GM12878 (cell line): ENCODE data around the gene CALHM4. TPM values are rescaled to one million over a fixed set of nuclear protein-coding genes. Genes with fewer than 3 reads are reported as not detected.

Experiments used
- ATAC-seq: fragments of 200-7000 bp; cut with Tn5 transposase; 3 replicates; pipeline ENCODE4 v1.9.1; 2020; ENCODE audit warnings: mild to moderate bottlenecking, moderate library complexity
- BruUV-seq: library from RNA; stranded (reverse); fragments of 400-500 nt; replicated peaks from 2 replicates; lab custom pipeline; 2021; lab: Mats Ljungman, UMichigan
- CTCF ChIA-PET: fragments of 300-600 bp; sonication (Branson Sonifier 250); formaldehyde crosslinking; extraction: SDS; loops from one replicate; lab custom pipeline; 2021; ENCODE audit warnings: inconsistent platforms; lab: Yijun Ruan, JAX
- POLR2A ChIA-PET: fragments of 350-600 bp; formaldehyde crosslinking; extraction: SDS; loops from one replicate; lab custom pipeline; 2021; ENCODE audit warnings: inconsistent platforms; lab: Charles Lee
- RAD21 ChIA-PET: fragments of 300-600 bp; sonication (Branson Sonifier 250); formaldehyde crosslinking; loops from one replicate; lab custom pipeline; 2023; ENCODE audit warnings: antibody characterized with exemption; ENCODE audit not compliant: unreplicated experiment; lab: Charles Lee
- SMC1A ChIA-PET: fragments of 300-600 bp; sonication (Branson Sonifier 250); formaldehyde crosslinking; loops from one replicate; lab custom pipeline; 2023; ENCODE audit not compliant: unreplicated experiment, uncharacterized antibody; lab: Charles Lee
- DNase-seq: peaks from one replicate; pipeline ENCODE4 v3.0.0-alpha.2; 2011; ENCODE audit warnings: low read depth, low spot score
- FAIRE-seq: peaks from 3 replicates; lab custom pipeline; 2011; peaks lifted over from hg19 to GRCh38; lab: Jason Lieb, UNC
- H2AFZ ChIP-seq: 2 replicates; pipeline ENCODE4 v1.6.0; 2011; ENCODE audit warnings: low read depth, low read length, control low read depth; ENCODE audit not compliant: control insufficient read depth
- H3K27ac ChIP-seq: 2 replicates; pipeline ENCODE4 v1.5.1; 2011; ENCODE audit warnings: control low read depth; ENCODE audit not compliant: control insufficient read depth, insufficient read depth
- H3K27me3 ChIP-seq, 2 experiments: replicated peaks in 1 of 2; 2 replicates each; pipeline versions ENCODE4 v1.6.0 to v1.6.1; 2011; ENCODE audit warnings: low read length in 1 of 2; ENCODE audit not compliant: control insufficient read depth in 2 of 2, insufficient read depth in 2 of 2
- H3K36me3 ChIP-seq, 2 experiments: 2 replicates each; pipeline ENCODE4 v1.5.1; 2011; ENCODE audit warnings: low read length in 1 of 2; ENCODE audit not compliant: control insufficient read depth in 2 of 2, insufficient read depth in 2 of 2
- H3K4me1 ChIP-seq: 2 replicates; pipeline ENCODE4 v1.6.1; 2011; ENCODE audit warnings: mild to moderate bottlenecking, low read length, moderate library complexity, mixed read lengths; ENCODE audit not compliant: control insufficient read depth, insufficient read depth
- H3K4me2 ChIP-seq: 2 replicates; pipeline ENCODE4 v1.6.0; 2011; ENCODE audit warnings: control low read depth; ENCODE audit not compliant: control insufficient read depth, insufficient read depth
- H3K4me3 ChIP-seq: fragments of 200-600 bp; sonication (generic); 2 replicates; pipeline ENCODE4 v1.5.1; 2016
- H3K79me2 ChIP-seq: 2 replicates; pipeline ENCODE4 v1.6.0; 2011; ENCODE audit warnings: low read length; ENCODE audit not compliant: control insufficient read depth, insufficient read depth
- H3K9ac ChIP-seq: 2 replicates; pipeline ENCODE4 v1.8.0; 2011; ENCODE audit warnings: low read length, control low read depth, mixed read lengths; ENCODE audit not compliant: control insufficient read depth, insufficient read depth
- H3K9me3 ChIP-seq: replicated peaks from 3 replicates; pipeline ENCODE4 v1.5.1; 2011; ENCODE audit warnings: mild to moderate bottlenecking, low read length; ENCODE audit not compliant: control insufficient read depth, insufficient read depth
- H4K20me1 ChIP-seq: 2 replicates; pipeline ENCODE4 v1.6.0; 2011; ENCODE audit not compliant: control insufficient read depth, insufficient read depth
- BACH1 ChIP-seq: fragments of 450-650 bp; IDR thresholded peaks from 2 replicates; pipeline ENCODE4 v1.6.1; 2017; ENCODE audit warnings: mild to moderate bottlenecking, borderline replicate concordance
- BCL11A ChIP-seq: IDR thresholded peaks from 2 replicates; pipeline ENCODE4 v1.6.1; 2011; ENCODE audit warnings: low read depth, low read length
- FOS ChIP-seq: IDR thresholded peaks from 3 replicates; pipeline ENCODE4 v1.6.1; 2011; ENCODE audit warnings: borderline replicate concordance; ENCODE audit not compliant: insufficient read length; ENCODE audit errors: extremely low read depth
- HDAC6 ChIP-seq: fragments of 200-600 bp; sonication (generic); IDR thresholded peaks from one replicate; pipeline ENCODE4 v1.8.0; 2017; ENCODE audit warnings: antibody characterized with exemption; ENCODE audit not compliant: unreplicated experiment
- IRF4 ChIP-seq: IDR thresholded peaks from 2 replicates; pipeline ENCODE4 v1.6.1; 2011; ENCODE audit warnings: low read depth, low read length
- MEF2B ChIP-seq: fragments of 450-650 bp; IDR thresholded peaks from 2 replicates; pipeline ENCODE4 v1.6.1; 2018; ENCODE audit warnings: mild to moderate bottlenecking, moderate library complexity; ENCODE audit not compliant: partially characterized antibody, poor library complexity, severe bottlenecking
- POLR2AphosphoS2 ChIP-seq: IDR thresholded peaks from 2 replicates; pipeline ENCODE4 v1.6.1; 2011; ENCODE audit warnings: low read depth, mild to moderate bottlenecking, low read length, improper control_type of control experiment, moderate library complexity
- REST ChIP-seq: IDR thresholded peaks from 2 replicates; pipeline ENCODE4 v1.6.1; 2012; ENCODE audit warnings: mild to moderate bottlenecking, low read depth, low read length
- SMAD5 ChIP-seq: IDR thresholded peaks from 2 replicates; pipeline ENCODE4 v1.6.1; 2016; ENCODE audit warnings: antibody characterized with exemption, low read depth
- ZNF207 ChIP-seq: fragments of 450-650 bp; IDR thresholded peaks from 2 replicates; pipeline ENCODE4 v1.6.1; 2014; ENCODE audit warnings: antibody characterized with exemption, mild to moderate bottlenecking, borderline replicate concordance
- ZNF217 ChIP-seq: fragments of 450-650 bp; IDR thresholded peaks from 2 replicates; pipeline ENCODE4 v1.6.1; 2017; ENCODE audit warnings: antibody characterized with exemption, mild to moderate bottlenecking
- in situ Hi-C: fragments of 300-500 bp; cut with MboI; formaldehyde crosslinking; loops from 9 replicates; pipeline ENCODE4 v1.14.3; 2018; ENCODE audit warnings: mixed read lengths
- intact Hi-C: fragments of 100-400 bp; cut with micrococcal nuclease; formaldehyde crosslinking; loops from one replicate; pipeline ENCODE4 v1.14.2; 2022; ENCODE audit not compliant: unreplicated experiment
- polyA plus RNA-seq, 11 experiments: library from polyadenylated mRNA; depleted of rRNA in 4 of 11; unstranded in 6 of 11; stranded (reverse) in 5 of 11; fragments of >200 nt; fragmentation: Nextera tagmentation in 4 of 11; fragmentation: Illumina TruSeq in 1 of 11; extraction: Ambion mirVana in 4 of 11; extraction: Trizol in 1 of 11; gene quantifications; 1 replicate in 1 of 11; 2 replicates in 10 of 11; pipeline versions ENCODE4 v1.2.1 to v1.2.3, GENCODE V29; 2011 to 2016; ENCODE audit warnings: inconsistent platforms in 2 of 11, missing spikeins in 2 of 11, low read depth in 1 of 11
- total RNA-seq, 4 experiments: library from RNA; depleted of rRNA in 3 of 4; stranded (reverse); fragments of >200 nt in 3 of 4; fragmentation: Illumina TruSeq in 1 of 4; extraction: Trizol in 1 of 4; gene quantifications; 2 replicates each; pipeline versions ENCODE4 v1.2.1 to v1.2.3, GENCODE V29; 2013 to 2021
- TF ChIP-seq, protein P1 (sequence below): fragments of 450-650 bp; conservative IDR thresholded peaks from 2 replicates; pipeline ENCODE4 v1.6.1; 2017; ENCODE audit warnings: mild to moderate bottlenecking, moderate library complexity

Gene CALHM4
- total and polyA plus RNA-seq, 10 of the 15 experiments (the other 5 are each of a cell fraction or from before 2014, with no cell fraction given) = not detected

DNA sequence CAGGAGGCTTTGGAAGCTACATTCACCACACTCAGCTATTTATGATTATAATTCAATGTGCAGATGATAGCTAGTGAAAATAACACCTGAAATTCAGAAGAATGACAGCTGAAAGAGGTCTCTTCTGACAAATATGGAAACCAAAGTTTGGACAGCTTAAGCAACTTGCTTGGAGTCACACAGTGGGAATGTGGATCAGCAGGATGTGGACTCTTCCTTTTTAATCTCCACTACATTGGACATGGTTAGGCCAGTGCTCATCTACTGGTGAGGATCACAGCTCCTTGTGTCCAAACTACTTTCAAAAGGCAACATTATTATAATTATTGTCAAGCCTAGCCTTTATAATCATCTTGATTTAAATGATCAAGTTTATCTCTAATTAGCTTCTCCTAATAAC, 18.4 kb upstream of the CALHM4 start:
- Histone ChIP-seq H3K27me3 (peaks cover 2 to 3% of the 10 kb centered on the region in 2 experiments; a peak in 2 of 4 replicates), H3K27ac (no peak overlapping the region)
- SMC1A ChIA-PET = interaction anchor here (0.6 to 4.5 kb wide), 24 partner anchors 12 to 317 kb away, joined by 3 to 42 read pairs (median 3); partner anchors contain the start of gene TSPYL1
- POLR2A ChIA-PET = no interaction called here
- FAIRE-seq = no peak
- TF ChIP-seq, protein P1, sequence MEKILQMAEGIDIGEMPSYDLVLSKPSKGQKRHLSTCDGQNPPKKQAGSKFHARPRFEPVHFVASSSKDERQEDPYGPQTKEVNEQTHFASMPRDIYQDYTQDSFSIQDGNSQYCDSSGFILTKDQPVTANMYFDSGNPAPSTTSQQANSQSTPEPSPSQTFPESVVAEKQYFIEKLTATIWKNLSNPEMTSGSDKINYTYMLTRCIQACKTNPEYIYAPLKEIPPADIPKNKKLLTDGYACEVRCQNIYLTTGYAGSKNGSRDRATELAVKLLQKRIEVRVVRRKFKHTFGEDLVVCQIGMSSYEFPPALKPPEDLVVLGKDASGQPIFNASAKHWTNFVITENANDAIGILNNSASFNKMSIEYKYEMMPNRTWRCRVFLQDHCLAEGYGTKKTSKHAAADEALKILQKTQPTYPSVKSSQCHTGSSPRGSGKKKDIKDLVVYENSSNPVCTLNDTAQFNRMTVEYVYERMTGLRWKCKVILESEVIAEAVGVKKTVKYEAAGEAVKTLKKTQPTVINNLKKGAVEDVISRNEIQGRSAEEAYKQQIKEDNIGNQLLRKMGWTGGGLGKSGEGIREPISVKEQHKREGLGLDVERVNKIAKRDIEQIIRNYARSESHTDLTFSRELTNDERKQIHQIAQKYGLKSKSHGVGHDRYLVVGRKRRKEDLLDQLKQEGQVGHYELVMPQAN = no peak
- no peak for TF ChIP-seq BACH1
- TF ChIP-seq POLR2AphosphoS2 = no peak
- no peak for TF ChIP-seq ZNF207
- no peak for TF ChIP-seq SMAD5
- no peak for TF ChIP-seq MEF2B
- TF ChIP-seq ZNF217 = no peak
- no peak for TF ChIP-seq HDAC6
- TF ChIP-seq FOS = no peak
- no peak for TF ChIP-seq BCL11A
- TF ChIP-seq IRF4 = no peak
- TF ChIP-seq REST = no peak
- TF ChIP-seq, all 136 proteins: peak for 0
- in situ Hi-C loops = no loop called here
- H3K36me3 ChIP-seq = no peaks in the 10 kb centered on the region
- RAD21 ChIA-PET = interaction anchor here (0.8 to 3.9 kb wide), 9 partner anchors 17 to 317 kb away, joined by 3 to 35 read pairs (median 4); partner anchors contain the start of gene TSPYL1
- no peaks in the 10 kb centered on the region for H4K20me1 ChIP-seq
- H3K4me1 ChIP-seq = no peaks in the 10 kb centered on the region
- DNase-seq = no peak
- no peaks in the 10 kb centered on the region for H3K9me3 ChIP-seq
- intact Hi-C loops = no loop called here
- no TSS peak for BruUV-seq
- no peaks in the 10 kb centered on the region for H3K79me2 ChIP-seq
- no peak overlapping the region for H2AFZ ChIP-seq
- CTCF ChIA-PET = interaction anchor here (0.8 to 4.5 kb wide), 38 partner anchors 9 to 317 kb away, joined by 3 to 96 read pairs (median 5); partner anchors contain the start of genes CALHM4, CALHM5, RWDD1 and TRAPPC3L
- ATAC-seq = no peak
- no peak overlapping the region for H3K9ac ChIP-seq
- H3K4me2 ChIP-seq = no peak overlapping the region
- no peak overlapping the region for H3K4me3 ChIP-seq
